ENCODE results near the gene TRPV4.

DNA sequence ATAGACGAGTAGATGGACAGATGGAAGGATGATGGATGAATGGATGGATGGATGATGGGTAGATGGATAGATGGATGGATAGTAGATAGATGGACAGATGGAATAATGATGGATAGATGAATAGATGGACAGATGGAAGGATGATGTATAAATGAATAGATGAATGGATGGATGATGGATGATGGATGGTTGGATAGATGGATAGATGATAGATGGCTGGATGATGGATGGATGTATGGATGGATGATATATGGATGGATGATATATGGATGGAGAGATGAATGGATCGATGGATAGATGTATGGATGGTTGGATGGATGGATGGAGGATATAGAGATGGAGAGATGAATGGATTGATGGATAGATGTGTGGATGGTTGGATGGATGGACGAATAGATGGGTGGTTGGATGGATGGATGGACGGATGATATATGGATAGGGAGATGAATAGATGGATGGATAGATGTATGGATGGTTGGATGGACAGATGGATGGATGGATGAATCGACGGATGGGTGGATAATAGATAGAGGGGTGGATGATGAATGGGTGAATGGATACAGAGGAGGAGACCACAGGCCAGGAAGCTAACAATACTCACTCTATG, 19.3 kb downstream of the TRPV4 start:
- TF ChIP-seq, protein P1, sequence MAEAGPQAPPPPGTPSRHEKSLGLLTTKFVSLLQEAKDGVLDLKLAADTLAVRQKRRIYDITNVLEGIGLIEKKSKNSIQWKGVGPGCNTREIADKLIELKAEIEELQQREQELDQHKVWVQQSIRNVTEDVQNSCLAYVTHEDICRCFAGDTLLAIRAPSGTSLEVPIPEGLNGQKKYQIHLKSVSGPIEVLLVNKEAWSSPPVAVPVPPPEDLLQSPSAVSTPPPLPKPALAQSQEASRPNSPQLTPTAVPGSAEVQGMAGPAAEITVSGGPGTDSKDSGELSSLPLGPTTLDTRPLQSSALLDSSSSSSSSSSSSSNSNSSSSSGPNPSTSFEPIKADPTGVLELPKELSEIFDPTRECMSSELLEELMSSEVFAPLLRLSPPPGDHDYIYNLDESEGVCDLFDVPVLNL (CRISPR knock-in tag; IDR thresholded peaks at IDR 0.05; ENCODE audit: borderline replicate concordance, low read depth), result no peak
- TF ChIP-seq, protein P2, sequence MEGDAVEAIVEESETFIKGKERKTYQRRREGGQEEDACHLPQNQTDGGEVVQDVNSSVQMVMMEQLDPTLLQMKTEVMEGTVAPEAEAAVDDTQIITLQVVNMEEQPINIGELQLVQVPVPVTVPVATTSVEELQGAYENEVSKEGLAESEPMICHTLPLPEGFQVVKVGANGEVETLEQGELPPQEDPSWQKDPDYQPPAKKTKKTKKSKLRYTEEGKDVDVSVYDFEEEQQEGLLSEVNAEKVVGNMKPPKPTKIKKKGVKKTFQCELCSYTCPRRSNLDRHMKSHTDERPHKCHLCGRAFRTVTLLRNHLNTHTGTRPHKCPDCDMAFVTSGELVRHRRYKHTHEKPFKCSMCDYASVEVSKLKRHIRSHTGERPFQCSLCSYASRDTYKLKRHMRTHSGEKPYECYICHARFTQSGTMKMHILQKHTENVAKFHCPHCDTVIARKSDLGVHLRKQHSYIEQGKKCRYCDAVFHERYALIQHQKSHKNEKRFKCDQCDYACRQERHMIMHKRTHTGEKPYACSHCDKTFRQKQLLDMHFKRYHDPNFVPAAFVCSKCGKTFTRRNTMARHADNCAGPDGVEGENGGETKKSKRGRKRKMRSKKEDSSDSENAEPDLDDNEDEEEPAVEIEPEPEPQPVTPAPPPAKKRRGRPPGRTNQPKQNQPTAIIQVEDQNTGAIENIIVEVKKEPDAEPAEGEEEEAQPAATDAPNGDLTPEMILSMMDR (IDR thresholded peaks at IDR 0.05), result no peak
- TF ChIP-seq, protein P3, sequence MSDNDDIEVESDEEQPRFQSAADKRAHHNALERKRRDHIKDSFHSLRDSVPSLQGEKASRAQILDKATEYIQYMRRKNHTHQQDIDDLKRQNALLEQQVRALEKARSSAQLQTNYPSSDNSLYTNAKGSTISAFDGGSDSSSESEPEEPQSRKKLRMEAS (CRISPR knock-in tag; IDR thresholded peaks at IDR 0.05), result no peak
- TF ChIP-seq ZNF396 (CRISPR knock-in tag; IDR thresholded peaks at IDR 0.05; ENCODE audit: borderline replicate concordance) (no peak), ETV6 (CRISPR knock-in tag; IDR thresholded peaks at IDR 0.05) (no peak), ESRRA (CRISPR knock-in tag; IDR thresholded peaks at IDR 0.05; ENCODE audit: borderline replicate concordance) (no peak), SMAD3 (CRISPR knock-in tag; IDR thresholded peaks at IDR 0.05; ENCODE audit: borderline replicate concordance) (no peak), JUN (CRISPR knock-in tag; IDR thresholded peaks at IDR 0.05) (no peak), CREB1 (CRISPR knock-in tag; IDR thresholded peaks at IDR 0.05) (no peak), ZNF263 (CRISPR knock-in tag; IDR thresholded peaks at IDR 0.05; ENCODE audit: low read depth) (no peak)
- TF ChIP-seq, protein P4, sequence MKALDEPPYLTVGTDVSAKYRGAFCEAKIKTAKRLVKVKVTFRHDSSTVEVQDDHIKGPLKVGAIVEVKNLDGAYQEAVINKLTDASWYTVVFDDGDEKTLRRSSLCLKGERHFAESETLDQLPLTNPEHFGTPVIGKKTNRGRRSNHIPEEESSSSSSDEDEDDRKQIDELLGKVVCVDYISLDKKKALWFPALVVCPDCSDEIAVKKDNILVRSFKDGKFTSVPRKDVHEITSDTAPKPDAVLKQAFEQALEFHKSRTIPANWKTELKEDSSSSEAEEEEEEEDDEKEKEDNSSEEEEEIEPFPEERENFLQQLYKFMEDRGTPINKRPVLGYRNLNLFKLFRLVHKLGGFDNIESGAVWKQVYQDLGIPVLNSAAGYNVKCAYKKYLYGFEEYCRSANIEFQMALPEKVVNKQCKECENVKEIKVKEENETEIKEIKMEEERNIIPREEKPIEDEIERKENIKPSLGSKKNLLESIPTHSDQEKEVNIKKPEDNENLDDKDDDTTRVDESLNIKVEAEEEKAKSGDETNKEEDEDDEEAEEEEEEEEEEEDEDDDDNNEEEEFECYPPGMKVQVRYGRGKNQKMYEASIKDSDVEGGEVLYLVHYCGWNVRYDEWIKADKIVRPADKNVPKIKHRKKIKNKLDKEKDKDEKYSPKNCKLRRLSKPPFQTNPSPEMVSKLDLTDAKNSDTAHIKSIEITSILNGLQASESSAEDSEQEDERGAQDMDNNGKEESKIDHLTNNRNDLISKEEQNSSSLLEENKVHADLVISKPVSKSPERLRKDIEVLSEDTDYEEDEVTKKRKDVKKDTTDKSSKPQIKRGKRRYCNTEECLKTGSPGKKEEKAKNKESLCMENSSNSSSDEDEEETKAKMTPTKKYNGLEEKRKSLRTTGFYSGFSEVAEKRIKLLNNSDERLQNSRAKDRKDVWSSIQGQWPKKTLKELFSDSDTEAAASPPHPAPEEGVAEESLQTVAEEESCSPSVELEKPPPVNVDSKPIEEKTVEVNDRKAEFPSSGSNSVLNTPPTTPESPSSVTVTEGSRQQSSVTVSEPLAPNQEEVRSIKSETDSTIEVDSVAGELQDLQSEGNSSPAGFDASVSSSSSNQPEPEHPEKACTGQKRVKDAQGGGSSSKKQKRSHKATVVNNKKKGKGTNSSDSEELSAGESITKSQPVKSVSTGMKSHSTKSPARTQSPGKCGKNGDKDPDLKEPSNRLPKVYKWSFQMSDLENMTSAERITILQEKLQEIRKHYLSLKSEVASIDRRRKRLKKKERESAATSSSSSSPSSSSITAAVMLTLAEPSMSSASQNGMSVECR (CRISPR knock-in tag; IDR thresholded peaks at IDR 0.05; ENCODE audit: borderline replicate concordance), result no peak
- TF ChIP-seq, protein P5, sequence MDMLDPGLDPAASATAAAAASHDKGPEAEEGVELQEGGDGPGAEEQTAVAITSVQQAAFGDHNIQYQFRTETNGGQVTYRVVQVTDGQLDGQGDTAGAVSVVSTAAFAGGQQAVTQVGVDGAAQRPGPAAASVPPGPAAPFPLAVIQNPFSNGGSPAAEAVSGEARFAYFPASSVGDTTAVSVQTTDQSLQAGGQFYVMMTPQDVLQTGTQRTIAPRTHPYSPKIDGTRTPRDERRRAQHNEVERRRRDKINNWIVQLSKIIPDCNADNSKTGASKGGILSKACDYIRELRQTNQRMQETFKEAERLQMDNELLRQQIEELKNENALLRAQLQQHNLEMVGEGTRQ (CRISPR knock-in tag; IDR thresholded peaks at IDR 0.05), result no peak
